SU-DHL-6 (cell line): ENCODE results near the gene SOCS6.

Experiments
- H2AFZ ChIP-seq: fragments of 200-600 bp; sonication (generic); 2 replicates; pipeline ENCODE4 v1.6.1; 2014; ENCODE audit warnings: low read depth, mild to moderate bottlenecking, moderate library complexity, mixed read lengths, antibody characterized with exemption, low read length; ENCODE audit not compliant: severe bottlenecking
- H3F3A ChIP-seq: fragments of 200-600 bp; shearing (Covaris generic); 2 replicates; pipeline ENCODE4 v1.6.0; 2016; ENCODE audit warnings: antibody characterized with exemption, mild to moderate bottlenecking; ENCODE audit not compliant: insufficient read depth
- H3K27ac ChIP-seq: fragments of 200-600 bp; sonication (generic); 2 replicates; pipeline ENCODE4 v1.5.1; 2016; ENCODE audit warnings: low read depth, mild to moderate bottlenecking, low read length, moderate library complexity, mixed read lengths
- H3K27me3 ChIP-seq: fragments of 200-600 bp; sonication (generic), shearing (Covaris generic); 2 replicates; pipeline ENCODE4 v1.6.0; 2014; ENCODE audit warnings: mild to moderate bottlenecking, low read length
- H3K36me3 ChIP-seq: fragments of 200-600 bp; sonication (generic); 2 replicates; pipeline ENCODE4 v1.6.1; 2014; ENCODE audit warnings: mild to moderate bottlenecking, low read length, mixed read lengths
- H3K4me2 ChIP-seq: fragments of 300-600, 200-600 bp; shearing (Covaris generic), sonication (generic); 2 replicates; pipeline ENCODE4 v1.6.0; 2014; ENCODE audit warnings: low read length, low read depth, mild to moderate bottlenecking; ENCODE audit not compliant: poor library complexity, severe bottlenecking
- H3K4me3 ChIP-seq: fragments of 200-600 bp; sonication (generic); 2 replicates; pipeline ENCODE4 v1.5.1; 2014; ENCODE audit warnings: antibody characterized with exemption, low read length, mild to moderate bottlenecking, mixed read lengths; ENCODE audit not compliant: insufficient read depth, poor library complexity, severe bottlenecking
- H3K79me2 ChIP-seq: fragments of 200-600 bp; sonication (generic); 2 replicates; pipeline ENCODE4 v1.6.1; 2014; ENCODE audit warnings: mild to moderate bottlenecking, low read length, moderate library complexity; ENCODE audit not compliant: insufficient read depth
- H3K9ac ChIP-seq: fragments of 200-600 bp; sonication (generic); 2 replicates; pipeline ENCODE4 v1.7.0; 2014; ENCODE audit warnings: mild to moderate bottlenecking, low read length
- H3K9me2 ChIP-seq: fragments of 200-600 bp; sonication (generic); replicated peaks from 2 replicates; pipeline ENCODE4 v1.6.1; 2014; ENCODE audit warnings: low read length; ENCODE audit not compliant: insufficient read depth
- H3K9me3 ChIP-seq: fragments of 200-600 bp; sonication (generic); 2 replicates; pipeline ENCODE4 v1.6.1; 2014; ENCODE audit warnings: low read length, mixed read lengths; ENCODE audit not compliant: insufficient read depth
- H4K20me1 ChIP-seq: fragments of 200-600 bp; sonication (generic); 2 replicates; pipeline ENCODE4 v1.6.1; 2014; ENCODE audit warnings: low read depth, mild to moderate bottlenecking, antibody characterized with exemption, low read length, moderate library complexity, mixed read lengths
- EZH2phosphoT487 ChIP-seq: fragments of 200-600 bp; sonication (generic), shearing (Covaris generic); conservative IDR thresholded peaks from 2 replicates; pipeline ENCODE4 v1.6.1; 2018; ENCODE audit warnings: mild to moderate bottlenecking, antibody characterized with exemption, low read length, moderate library complexity, mixed read lengths
- TF ChIP-seq, protein P1 (sequence below): fragments of 200-600 bp; sonication (generic); IDR thresholded peaks from one replicate; pipeline ENCODE4 v1.5.1; 2017; ENCODE audit warnings: antibody characterized with exemption, mild to moderate bottlenecking, low read length, moderate library complexity; ENCODE audit not compliant: insufficient read depth, poor library complexity, severe bottlenecking

The SOCS6 gene

DNA sequence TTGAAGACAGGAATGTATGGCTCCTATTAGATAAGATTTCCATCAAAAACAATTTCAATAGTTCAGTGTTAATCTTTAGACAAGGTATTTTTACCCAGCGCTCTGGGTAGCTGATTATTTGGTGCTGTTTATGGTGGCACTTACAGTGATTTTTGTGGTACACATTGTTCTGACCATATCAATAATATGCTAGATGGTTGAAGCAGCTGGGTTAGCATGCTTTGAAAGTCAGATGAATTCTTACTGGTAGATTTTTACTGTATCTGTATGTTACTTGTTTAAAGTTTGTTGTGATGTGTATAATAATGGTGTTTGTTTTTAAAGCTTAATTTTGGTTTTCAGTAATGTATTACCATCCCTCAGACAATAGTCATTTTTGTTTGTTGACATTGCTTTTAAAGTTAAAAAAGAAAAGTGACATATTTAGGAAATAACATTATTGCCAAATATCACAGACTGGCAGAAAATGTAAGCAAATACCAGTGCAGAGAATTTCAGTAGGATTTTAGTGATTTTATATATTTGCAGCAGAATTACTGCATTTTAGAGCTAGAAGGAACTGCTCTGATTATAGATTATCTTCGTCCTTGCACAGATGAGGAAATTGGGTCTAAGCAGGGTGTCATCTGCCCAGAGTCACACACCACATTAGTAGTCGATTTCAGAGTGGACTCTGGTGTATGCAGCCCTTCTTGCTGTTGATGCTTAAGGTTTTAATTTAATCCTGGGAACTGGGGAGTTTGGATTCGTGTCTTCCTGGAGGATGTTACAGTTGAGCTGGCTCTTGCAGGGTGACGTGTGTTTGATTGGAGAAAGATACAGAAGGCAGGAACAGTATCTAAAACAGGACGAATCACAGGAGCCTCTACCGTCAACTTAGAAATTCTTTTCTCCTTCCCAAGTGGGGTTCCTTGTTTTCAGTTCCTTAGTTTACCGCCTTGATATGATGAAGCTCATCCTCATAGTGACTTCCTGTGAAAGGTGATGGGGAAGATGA lies 6.6 kb downstream of the SOCS6 start:
- no peak overlapping the region for H2AFZ ChIP-seq
- H3K9me3 ChIP-seq, result no peaks in the 10 kb centered on the region
- no peaks in the 10 kb centered on the region for H3K27me3 ChIP-seq
- H3K4me3 ChIP-seq, result no peak overlapping the region
- H3F3A ChIP-seq, result no peaks in the 10 kb centered on the region
- TF ChIP-seq, protein P1, sequence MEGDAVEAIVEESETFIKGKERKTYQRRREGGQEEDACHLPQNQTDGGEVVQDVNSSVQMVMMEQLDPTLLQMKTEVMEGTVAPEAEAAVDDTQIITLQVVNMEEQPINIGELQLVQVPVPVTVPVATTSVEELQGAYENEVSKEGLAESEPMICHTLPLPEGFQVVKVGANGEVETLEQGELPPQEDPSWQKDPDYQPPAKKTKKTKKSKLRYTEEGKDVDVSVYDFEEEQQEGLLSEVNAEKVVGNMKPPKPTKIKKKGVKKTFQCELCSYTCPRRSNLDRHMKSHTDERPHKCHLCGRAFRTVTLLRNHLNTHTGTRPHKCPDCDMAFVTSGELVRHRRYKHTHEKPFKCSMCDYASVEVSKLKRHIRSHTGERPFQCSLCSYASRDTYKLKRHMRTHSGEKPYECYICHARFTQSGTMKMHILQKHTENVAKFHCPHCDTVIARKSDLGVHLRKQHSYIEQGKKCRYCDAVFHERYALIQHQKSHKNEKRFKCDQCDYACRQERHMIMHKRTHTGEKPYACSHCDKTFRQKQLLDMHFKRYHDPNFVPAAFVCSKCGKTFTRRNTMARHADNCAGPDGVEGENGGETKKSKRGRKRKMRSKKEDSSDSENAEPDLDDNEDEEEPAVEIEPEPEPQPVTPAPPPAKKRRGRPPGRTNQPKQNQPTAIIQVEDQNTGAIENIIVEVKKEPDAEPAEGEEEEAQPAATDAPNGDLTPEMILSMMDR, result no peak
- no peak for TF ChIP-seq EZH2phosphoT487
- no peaks in the 10 kb centered on the region for H3K36me3 ChIP-seq
- H4K20me1 ChIP-seq, result no peaks in the 10 kb centered on the region
- no peaks in the 10 kb centered on the region for H3K79me2 ChIP-seq
- no peaks in the 10 kb centered on the region for H3K9me2 ChIP-seq
- H3K9ac ChIP-seq, result no peak overlapping the region
- H3K27ac ChIP-seq, result no peak overlapping the region
- H3K4me2 ChIP-seq, result no peak overlapping the region

DNA sequence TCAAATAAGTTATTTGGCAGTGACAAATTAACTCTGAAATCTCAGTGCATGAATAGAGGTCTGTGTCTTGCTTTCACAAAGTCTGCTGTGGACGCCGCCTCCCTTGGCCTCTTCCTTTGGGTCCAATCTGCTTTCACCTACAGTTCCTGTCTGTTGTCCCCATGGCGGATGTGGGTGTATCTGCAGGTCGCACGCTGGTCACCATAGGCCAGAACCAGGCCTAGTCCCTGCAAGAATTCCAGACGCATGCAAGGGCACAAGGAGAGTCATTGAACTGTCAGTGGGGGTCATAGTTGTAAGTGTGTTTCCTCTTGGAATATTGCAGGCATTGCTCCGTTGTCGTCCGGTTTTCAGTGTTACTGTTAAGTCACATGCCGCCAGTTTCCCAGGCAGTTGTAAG lies 7.4 kb downstream of the SOCS6 start:
- Histone ChIP-seq H4K20me1 (no peaks in the 10 kb centered on the region), H3K4me2 (no peak overlapping the region)

DNA sequence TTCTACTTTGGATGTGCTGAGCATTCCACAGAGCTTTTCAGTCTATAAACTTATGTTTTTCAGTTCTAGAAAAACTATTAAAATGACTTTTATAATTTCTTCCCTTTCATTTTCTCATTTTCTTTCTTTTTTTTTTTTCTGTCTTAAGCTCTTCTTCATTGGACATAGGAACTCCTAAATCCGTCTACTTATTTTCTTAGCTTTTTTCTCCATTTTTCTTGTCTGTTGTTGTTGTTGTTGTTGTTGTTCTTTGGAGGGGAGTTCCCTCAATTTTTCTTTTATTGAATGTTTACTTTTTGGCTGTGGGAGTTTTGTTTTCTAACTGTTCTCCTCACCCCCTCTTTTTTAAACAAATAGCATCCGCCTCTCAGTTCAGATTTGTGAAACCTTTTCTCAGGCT lies 7.9 kb downstream of the SOCS6 start:
- TF ChIP-seq, protein P1, result no peak
- no peak for TF ChIP-seq EZH2phosphoT487
- no peaks in the 10 kb centered on the region for H4K20me1 ChIP-seq
- H3K9me2 ChIP-seq, result no peaks in the 10 kb centered on the region
- H2AFZ ChIP-seq, result no peak overlapping the region
- no peaks in the 10 kb centered on the region for H3F3A ChIP-seq
- no peak overlapping the region for H3K4me3 ChIP-seq
- H3K9ac ChIP-seq, result no peak overlapping the region
- H3K9me3 ChIP-seq, result no peaks in the 10 kb centered on the region
- H3K79me2 ChIP-seq, result no peaks in the 10 kb centered on the region
- no peak overlapping the region for H3K4me2 ChIP-seq
- H3K36me3 ChIP-seq, result no peaks in the 10 kb centered on the region
- H3K27me3 ChIP-seq, result no peaks in the 10 kb centered on the region
- H3K27ac ChIP-seq, result no peak overlapping the region

More for the DNA sequence above, 7.4 kb downstream of the SOCS6 start:
- Histone ChIP-seq H3K9me3 (no peaks in the 10 kb centered on the region), H3K4me3 (no peak overlapping the region), H3F3A (no peaks in the 10 kb centered on the region), H3K27me3 (no peaks in the 10 kb centered on the region), H3K9ac (no peak overlapping the region), H3K9me2 (no peaks in the 10 kb centered on the region), H3K36me3 (no peaks in the 10 kb centered on the region), H3K79me2 (no peaks in the 10 kb centered on the region), H2AFZ (no peak overlapping the region), H3K27ac (no peak overlapping the region)
- TF ChIP-seq, protein P1, result no peak
- no peak for TF ChIP-seq EZH2phosphoT487
